Measurements from ENCODE around the gene PEX26. TPM values are rescaled to one million over a fixed set of nuclear protein-coding genes. Genes with fewer than 3 reads are reported as not detected.

The PEX26 gene
- total and polyA plus RNA-seq, 2 donors (not counting 1 experiment from before 2014, with no cell fraction given): 10.9 to 33.4 TPM

DNA sequence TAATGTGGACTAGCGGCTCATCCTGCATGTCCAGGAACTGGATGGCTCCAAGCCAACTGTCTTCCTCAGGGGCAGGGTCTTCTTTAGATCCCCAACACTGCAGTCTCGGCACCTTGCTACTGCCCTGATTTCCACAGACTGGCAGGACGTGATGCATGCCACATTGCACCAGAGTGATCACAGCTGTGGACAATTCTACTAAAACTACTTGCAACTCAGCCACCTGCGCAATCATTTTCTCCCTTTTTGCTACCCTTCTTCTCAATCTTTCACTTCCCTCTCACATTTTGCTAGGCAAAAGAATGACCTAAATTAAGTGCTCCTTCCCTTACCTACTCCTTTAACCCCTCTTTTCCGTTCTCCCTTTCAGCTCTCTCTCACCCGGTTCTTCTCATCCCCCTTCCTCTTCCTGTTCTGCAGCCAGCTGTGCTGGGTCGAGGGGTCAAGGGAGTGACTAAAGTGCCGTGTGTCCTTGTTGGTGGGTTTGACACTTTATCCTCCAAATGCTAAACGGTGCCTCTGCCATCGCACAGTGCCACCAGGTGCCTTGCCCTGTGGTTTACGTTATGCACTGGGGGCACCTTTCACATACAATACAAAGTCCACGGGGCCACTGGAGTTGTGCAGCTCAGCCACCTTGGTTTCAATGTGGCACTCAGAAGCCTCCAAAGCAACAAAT is 11.5 kb upstream of the PEX26 start:
- Histone ChIP-seq H3K79me2 (ENCODE audit: control insufficient read depth, insufficient read depth, low read length) (no peaks in the 10 kb centered on the region), H3K9me3 (ENCODE audit: control extremely low read depth in 1 of 3, control insufficient read depth in 2 of 3, insufficient read depth in 1 of 3, low read length in 2 of 3) (no peaks in the 10 kb centered on the region), H3K4me3 (ENCODE audit: control extremely low read depth in 1 of 5, extremely low read depth in 1 of 5, insufficient read depth in 1 of 5, low read depth in 2 of 5, low read length in 4 of 5) (peak overlapping the region in 3 of 5 experiments; percentile 12 to 28 (median 23)), H3K4me2 (replicated peaks; ENCODE audit: low read depth, low read length, poor library complexity, severe bottlenecking) (peak overlapping the region; percentile 63), H3K36me3 (replicated peaks in 1 of 2; ENCODE audit: control extremely low read depth in 1 of 2, control insufficient read depth in 1 of 2, extremely low read depth in 1 of 2, insufficient read depth in 2 of 2, low read length in 1 of 2) (no peaks in the 10 kb centered on the region), H4K20me1 (ENCODE audit: control insufficient read depth, insufficient read depth, low read length, poor library complexity, severe bottlenecking) (no peaks in the 10 kb centered on the region), H3K9ac (ENCODE audit: low read length) (peak overlapping the region; percentile 21), H2AFZ (ENCODE audit: insufficient read depth, low read depth, low read length, poor library complexity, severe bottlenecking) (peak overlapping the region; percentile 45), H3K27me3 (replicated peaks in 1 of 4; ENCODE audit: control extremely low read depth in 1 of 4, control insufficient read depth in 3 of 4, insufficient read depth in 4 of 4, low read length in 3 of 4) (no peaks in the 10 kb centered on the region), H3K4me1 (ENCODE audit: control insufficient read depth in 2 of 2, insufficient read depth in 2 of 2, low read length in 2 of 2) (peaks cover 55 to 65% of the 10 kb centered on the region in 2 donors), H3K27ac (ENCODE audit: low read length in 2 of 2) (peak overlapping the region; percentile 58 to 71)
- Mint-ChIP-seq H3K27me3 (no peaks in the 10 kb centered on the region), H3K4me1 (peaks cover 72% of the 10 kb centered on the region), H3K27ac (peak overlapping the region; percentile 87), H3K4me3 (peak overlapping the region; percentile 79), H3K9me3 (ENCODE audit: insufficient read depth) (no peaks in the 10 kb centered on the region)
- DNase-seq (peak; percentile 69), ATAC-seq (ENCODE audit: low read depth) (peak; percentile 74)
- POLR2A ChIA-PET: interaction anchor here (0.6 to 2.5 kb wide), 2 partner anchors 9 to 68 kb away, joined by 3 to 13 read pairs; no protein-coding TSS in a partner anchor
- intact Hi-C loops (cut with micrococcal nuclease): loop anchor here (1.0 kb wide), 2 partner anchors 9 to 23 kb away; no protein-coding TSS in a partner anchor
- CTCF ChIA-PET: interaction anchor here (1.3 to 3.5 kb wide), 5 partner anchors 9 to 236 kb away, joined by 3 to 38 read pairs (median 7); partner anchors contain the start of gene PEX26
- no peak for TF ChIP-seq EZH2 (IDR thresholded peaks at IDR 0.05; ENCODE audit: borderline replicate concordance, insufficient read depth, low read depth, low read length, poor library complexity, severe bottlenecking)
- TF ChIP-seq, protein P1, sequence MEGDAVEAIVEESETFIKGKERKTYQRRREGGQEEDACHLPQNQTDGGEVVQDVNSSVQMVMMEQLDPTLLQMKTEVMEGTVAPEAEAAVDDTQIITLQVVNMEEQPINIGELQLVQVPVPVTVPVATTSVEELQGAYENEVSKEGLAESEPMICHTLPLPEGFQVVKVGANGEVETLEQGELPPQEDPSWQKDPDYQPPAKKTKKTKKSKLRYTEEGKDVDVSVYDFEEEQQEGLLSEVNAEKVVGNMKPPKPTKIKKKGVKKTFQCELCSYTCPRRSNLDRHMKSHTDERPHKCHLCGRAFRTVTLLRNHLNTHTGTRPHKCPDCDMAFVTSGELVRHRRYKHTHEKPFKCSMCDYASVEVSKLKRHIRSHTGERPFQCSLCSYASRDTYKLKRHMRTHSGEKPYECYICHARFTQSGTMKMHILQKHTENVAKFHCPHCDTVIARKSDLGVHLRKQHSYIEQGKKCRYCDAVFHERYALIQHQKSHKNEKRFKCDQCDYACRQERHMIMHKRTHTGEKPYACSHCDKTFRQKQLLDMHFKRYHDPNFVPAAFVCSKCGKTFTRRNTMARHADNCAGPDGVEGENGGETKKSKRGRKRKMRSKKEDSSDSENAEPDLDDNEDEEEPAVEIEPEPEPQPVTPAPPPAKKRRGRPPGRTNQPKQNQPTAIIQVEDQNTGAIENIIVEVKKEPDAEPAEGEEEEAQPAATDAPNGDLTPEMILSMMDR (IDR thresholded peaks at IDR 0.05): no peak
- WGBS (ENCODE audit: insufficient coverage): 8% methylated on average over 8 of the region's 12 CpGs

DNA sequence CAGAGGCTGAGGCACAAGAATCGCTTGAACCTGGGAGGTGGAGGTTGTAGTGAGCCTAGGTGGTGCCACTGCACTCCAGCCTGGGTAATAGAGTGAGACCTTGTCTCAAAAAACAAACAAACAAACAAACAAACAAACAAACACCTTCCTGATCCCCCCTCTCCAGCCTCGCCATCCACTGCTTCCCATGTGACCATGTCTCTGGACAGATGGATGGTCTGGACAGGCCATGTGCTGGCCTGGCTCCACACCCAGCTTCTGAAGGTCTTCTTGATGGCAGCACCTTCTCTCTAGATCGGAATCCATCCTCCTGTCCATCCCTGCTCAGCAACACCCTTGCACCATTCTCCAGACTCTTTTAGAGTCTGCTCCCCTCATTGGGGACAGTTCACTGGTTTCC is 10.7 kb upstream of the PEX26 start:
- H3K4me1 ChIP-seq (ENCODE audit: control insufficient read depth in 2 of 2, insufficient read depth in 2 of 2, low read length in 2 of 2): peaks cover 63 to 73% of the 10 kb centered on the region in 2 donors
- Mint-ChIP-seq H3K4me3 (peak overlapping the region; percentile 23), H3K9me3 (ENCODE audit: insufficient read depth) (no peaks in the 10 kb centered on the region), H3K27ac (peak overlapping the region; percentile 87), H3K4me1 (peaks cover 80% of the 10 kb centered on the region), H3K27me3 (no peaks in the 10 kb centered on the region)
- intact Hi-C loops (cut with micrococcal nuclease): no loop called here
- ATAC-seq (ENCODE audit: low read depth) (no peak), DNase-seq (no peak)
- no peaks in the 10 kb centered on the region for H3K36me3 ChIP-seq (replicated peaks in 1 of 2; ENCODE audit: control extremely low read depth in 1 of 2, control insufficient read depth in 1 of 2, extremely low read depth in 1 of 2, insufficient read depth in 2 of 2, low read length in 1 of 2)
- H3K27me3 ChIP-seq (replicated peaks in 1 of 4; ENCODE audit: control extremely low read depth in 1 of 4, control insufficient read depth in 3 of 4, insufficient read depth in 4 of 4, low read length in 3 of 4): no peaks in the 10 kb centered on the region
- peak overlapping the region; percentile 63 for H3K4me2 ChIP-seq (replicated peaks; ENCODE audit: low read depth, low read length, poor library complexity, severe bottlenecking)
- H3K79me2 ChIP-seq (ENCODE audit: control insufficient read depth, insufficient read depth, low read length): no peaks in the 10 kb centered on the region
- H2AFZ ChIP-seq (ENCODE audit: insufficient read depth, low read depth, low read length, poor library complexity, severe bottlenecking): no peak overlapping the region
- ChIA-PET CTCF (interaction anchor here (1.3 to 3.5 kb wide), 2 partner anchors 9 to 44 kb away, joined by 3 to 38 read pairs; partner anchors contain the start of gene PEX26), POLR2A (interaction anchor here (2.5 kb wide), 1 partner anchor 10 kb away, joined by 13 read pairs; no protein-coding TSS in a partner anchor)
- H4K20me1 ChIP-seq (ENCODE audit: control insufficient read depth, insufficient read depth, low read length, poor library complexity, severe bottlenecking): no peaks in the 10 kb centered on the region
- no peak overlapping the region for H3K27ac ChIP-seq (ENCODE audit: low read length in 2 of 2)
- no peak overlapping the region for H3K9ac ChIP-seq (ENCODE audit: low read length)
- H3K9me3 ChIP-seq (ENCODE audit: control extremely low read depth in 1 of 3, control insufficient read depth in 2 of 3, insufficient read depth in 1 of 3, low read length in 2 of 3): no peaks in the 10 kb centered on the region
- TF ChIP-seq, protein P1 (IDR thresholded peaks at IDR 0.05): no peak
- TF ChIP-seq EZH2 (IDR thresholded peaks at IDR 0.05; ENCODE audit: borderline replicate concordance, insufficient read depth, low read depth, low read length, poor library complexity, severe bottlenecking): no peak
- no peak overlapping the region for H3K4me3 ChIP-seq (ENCODE audit: control extremely low read depth in 1 of 5, extremely low read depth in 1 of 5, insufficient read depth in 1 of 5, low read depth in 2 of 5, low read length in 4 of 5)
- WGBS (ENCODE audit: insufficient coverage): 95% methylated on average over 2 of the region's 3 CpGs

All from B cell (primary cell).